NCI-H187 treated with DMSO at 0.1 percent for 48 hours (cell line): ENCODE results near the gene GALM.
"Not testable (repeated sequence)": the region's sequence is repeated elsewhere in the genome, so short reads cannot be mapped to it uniquely, and the experiment has no call there.

ENCODE experiments used
- DNase-seq: peaks from one replicate; lab custom pipeline; 2025; lab: John Stamatoyannopoulos, UW

Gene GALM

GRCh38 chr2:38742797-38743559 is 77.1 kb downstream of the GALM start:
- DNase-seq = no peak

GRCh38 chr2:38743672-38744398 is 77.9 kb downstream of the GALM start:
- no peak for DNase-seq

DNA sequence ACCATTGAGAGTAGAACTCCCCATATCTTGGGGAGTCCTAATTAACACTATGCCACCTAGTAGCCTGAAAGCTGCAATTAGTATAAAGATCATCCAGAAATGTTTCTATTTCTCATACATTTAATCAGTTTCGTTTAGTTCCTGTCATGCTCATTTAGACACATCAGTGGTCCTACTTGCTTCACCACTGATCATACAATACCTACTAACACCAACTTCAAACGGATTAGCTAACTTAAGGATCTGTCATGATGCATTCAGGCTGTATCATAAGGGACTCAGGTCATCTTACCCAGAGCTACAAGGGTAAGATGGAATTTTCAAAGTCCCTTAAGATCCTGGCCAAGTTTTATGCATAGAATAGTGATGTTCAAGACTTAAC is 78.5 kb downstream of the GALM start:
- no peak for DNase-seq

GRCh38 chr2:38745267-38745666 is 79.4 kb downstream of the GALM start:
- DNase-seq = no peak

- no peak for DNase-seq
Measured at GRCh38 chr2:38747007-38747424, 81.1 kb downstream of the GALM start.

- DNase-seq = no peak
Measured at GRCh38 chr2:38747819-38748218, 81.9 kb downstream of the GALM start.

GRCh38 chr2:38748391-38748790 is 82.5 kb downstream of the GALM start:
- no peak for DNase-seq

DNA sequence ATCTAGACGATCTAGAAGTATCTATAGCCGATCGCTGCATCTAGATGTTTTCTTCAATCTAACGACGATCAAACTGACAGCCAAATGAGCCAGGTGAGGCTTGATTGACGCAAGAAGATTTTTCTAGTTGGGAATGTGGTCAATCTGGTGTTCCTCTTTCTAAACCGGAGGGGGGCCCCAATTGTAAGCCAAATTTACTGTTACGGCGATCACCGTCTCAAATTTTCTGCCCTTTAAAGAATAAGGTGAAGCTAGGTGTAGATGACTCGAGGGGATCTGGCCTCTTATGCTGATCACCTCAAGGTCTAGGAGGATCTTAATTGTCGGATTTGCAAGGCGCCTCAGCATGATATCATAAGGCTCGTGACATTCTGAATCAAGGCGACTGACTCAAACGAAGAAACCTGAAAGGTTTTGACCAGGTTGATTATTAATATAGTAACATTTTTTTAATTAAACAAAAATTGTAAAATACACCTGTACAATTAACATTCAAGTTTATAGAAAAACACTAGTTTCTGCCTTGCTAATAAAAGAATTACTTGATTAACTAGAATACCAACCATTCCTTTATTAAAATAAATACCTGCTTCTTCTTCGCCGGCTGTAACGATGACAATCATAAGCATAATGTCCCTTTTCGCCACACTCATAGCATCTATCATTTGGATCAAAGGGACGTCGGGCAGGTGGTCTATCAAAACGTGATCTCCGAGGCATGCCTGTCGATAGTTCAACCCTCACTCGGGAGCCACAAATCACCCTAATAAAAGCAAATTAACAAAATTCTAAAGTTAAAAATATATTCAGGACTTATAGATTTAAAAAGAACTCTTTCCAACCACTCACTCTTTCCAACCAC is 83.3 kb downstream of the GALM start:
- DNase-seq = no peak

DNA sequence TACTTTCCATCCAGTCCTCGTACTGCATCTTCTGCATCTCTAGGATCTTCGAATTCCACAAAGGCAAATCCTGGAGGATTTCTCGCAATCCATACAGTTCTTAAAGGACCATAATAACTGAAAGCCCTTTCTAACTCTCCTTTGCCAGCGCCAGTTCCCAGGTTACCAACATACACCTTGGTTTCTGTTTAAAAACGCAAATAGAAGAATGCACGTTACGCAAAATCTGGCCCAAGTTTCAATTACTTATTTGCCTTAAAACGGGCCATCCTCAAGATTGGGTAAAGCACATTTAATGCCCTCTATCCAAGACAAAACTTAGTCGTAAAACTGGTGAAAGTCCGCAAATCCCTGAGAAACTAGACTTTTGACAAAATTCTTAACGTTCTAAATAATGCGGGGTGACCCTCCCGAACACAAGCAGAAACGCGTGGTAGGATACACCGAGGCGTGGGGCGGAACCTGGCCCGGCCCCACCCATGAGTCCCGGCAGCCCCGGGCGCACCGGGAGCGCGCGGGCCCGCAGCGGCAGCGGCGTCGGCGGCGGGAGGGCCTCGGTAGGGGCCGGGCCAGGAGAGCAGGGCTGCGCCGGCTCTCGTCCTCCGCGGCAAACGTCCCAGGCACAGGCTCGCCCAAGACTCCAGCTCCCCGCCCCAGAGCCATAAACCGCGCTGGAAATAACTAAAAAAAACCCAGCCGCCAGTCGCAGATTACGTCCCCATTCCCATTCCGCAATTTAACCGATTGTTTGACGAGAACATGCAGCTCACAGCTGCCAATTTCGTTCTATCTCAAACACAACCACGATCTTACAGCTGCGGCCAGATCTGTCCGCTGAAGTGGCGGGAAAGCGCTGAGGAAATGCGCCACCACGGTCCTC is 84.3 kb downstream of the GALM start:
- DNase-seq = no peak

DNA sequence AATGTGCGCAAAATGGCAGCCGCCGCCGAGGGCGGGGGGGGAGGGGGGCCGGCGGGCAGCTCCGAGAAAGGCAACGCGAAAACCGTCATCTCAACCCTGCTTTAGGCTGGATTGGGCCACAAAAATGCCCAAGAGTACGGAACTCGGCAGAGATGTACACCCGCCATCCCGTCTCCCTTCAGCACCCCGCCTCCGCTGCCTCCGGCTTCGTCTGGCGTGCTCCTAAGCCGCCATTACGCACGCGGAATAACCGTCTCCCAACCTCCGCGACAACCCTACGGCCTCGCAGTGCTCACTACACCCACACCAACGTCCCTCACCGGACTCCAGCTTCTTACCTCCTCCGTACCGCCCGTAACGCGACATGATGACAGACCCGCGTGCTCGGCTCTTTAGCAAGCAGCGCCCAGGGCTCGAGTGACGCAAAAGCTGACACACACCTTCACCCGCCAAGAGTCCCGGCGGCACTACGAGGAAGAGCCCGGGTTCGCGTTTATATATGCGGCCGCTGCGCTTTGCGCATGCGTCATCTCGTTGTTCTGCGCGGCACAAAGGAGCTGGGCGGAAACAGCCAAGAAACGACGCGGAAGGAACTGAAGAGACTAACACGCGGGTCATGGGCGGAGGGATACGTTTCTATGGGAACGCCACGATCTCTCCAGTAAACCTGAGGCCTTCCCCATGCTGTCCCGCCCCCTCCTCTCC is 85.1 kb downstream of the GALM start, which contains the start of gene SRSF7:
Gene SRSF7 (minus strand): TSS at position 471 of the 705 bp plus-strand sequence. CDS start 105 bp downstream, at position 366.
- peak; percentile 97 for DNase-seq

GRCh38 chr2:38751596-38752410 is 85.9 kb downstream of the GALM start:
- no peak for DNase-seq

- DNase-seq = no peak
Measured at GRCh38 chr2:38754049-38754448, 88.1 kb downstream of the GALM start.

DNA sequence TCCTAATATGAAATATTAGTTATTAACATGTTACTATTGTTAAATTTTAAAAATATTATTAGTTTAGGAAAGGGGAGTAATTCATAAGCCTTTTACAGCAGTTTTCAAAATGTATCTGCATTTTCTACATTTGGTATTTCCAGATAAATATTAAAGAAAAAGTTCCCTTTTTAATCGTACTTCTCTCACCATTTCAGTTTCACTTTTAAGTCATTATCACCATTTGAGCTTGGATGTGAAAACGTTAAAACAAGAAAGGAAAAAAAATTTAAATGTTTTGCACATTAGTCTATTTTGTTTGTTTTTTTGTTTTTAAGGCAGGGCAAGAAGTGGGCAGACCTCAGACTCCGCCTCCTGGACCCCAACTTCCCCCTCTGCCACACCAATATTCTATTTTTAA is 88.6 kb downstream of the GALM start:
- no peak for DNase-seq

DNA sequence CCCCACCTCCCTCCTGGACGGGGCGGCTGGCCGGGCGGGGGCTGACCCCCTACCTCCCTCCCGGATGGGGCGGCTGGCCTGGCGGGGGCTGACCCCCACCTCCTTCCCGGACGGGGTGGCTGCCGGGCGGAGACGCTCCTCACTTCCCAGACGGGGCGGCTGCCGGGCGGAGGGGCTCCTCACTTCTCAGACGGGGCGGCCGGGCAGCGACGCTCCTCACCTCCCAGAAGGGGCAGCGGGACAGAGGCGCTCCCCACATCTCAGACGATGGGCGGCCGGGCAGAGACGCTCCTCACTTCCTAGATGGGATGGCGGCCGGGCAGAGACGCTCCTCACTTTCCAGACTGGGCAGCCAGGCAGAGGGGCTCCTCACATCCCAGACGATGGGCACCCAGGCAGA is 90.0 kb downstream of the GALM start:
- DNase-seq = not testable (repeated sequence)

DNA sequence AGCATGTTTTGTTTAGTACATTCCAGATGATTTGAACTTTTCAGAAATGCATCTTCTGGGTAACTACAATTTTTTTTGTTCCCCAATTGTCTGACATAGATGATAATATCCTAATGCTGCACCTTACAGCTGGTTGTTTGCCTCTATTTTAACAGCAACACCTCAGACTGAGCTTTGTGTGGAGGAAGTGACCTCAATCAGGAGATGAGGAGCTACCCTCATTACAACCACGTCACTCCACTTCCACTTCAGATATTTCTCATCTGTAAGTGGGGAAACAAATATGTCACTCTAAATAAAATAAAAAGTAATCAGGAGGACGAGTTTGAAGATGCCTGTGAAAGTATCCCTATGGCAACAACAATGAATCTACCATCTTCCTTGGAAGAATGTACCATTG is 97.3 kb downstream of the GALM start:
- DNase-seq = no peak

DNA sequence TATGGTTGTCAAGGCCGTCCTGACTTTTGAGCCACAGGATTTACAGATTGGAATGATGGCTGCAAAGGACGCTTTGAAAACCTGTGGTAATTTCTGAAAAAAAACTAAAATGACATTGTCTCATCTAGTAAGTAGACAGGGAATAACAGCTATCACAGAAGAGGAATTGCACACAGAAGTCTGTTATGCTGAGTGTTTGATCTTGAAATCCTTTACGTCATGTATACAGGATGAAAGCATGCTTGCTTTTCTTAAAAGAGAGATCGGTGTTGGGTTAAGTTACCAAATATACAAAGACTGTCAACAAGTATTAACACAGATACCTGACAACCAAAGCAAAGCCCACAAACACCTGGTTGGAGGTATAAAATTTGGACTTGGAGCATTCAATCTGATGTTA is 97.8 kb downstream of the GALM start:
- DNase-seq = no peak

GRCh38 chr2:38765149-38765548 is 99.2 kb downstream of the GALM start:
- DNase-seq = no peak

DNA sequence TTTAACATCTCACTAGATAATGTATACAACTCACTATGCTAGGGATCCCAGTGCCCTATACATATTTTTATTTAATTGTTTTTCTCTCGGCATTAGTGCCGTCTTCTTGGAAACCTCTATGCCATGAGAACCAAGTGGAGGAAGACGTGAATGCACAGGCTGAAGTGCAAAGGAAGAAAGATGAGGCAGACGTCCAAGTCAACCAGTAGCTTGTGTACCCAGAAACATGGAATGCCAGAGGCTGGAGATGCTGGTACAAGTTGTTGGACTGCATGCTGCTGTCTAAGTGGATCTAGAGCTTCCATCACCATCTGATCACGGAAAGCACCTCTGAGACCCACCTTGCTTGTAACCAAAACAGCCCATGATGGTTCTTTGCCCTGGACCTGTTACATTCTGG is 99.6 kb downstream of the GALM start:
- no peak for DNase-seq

DNA sequence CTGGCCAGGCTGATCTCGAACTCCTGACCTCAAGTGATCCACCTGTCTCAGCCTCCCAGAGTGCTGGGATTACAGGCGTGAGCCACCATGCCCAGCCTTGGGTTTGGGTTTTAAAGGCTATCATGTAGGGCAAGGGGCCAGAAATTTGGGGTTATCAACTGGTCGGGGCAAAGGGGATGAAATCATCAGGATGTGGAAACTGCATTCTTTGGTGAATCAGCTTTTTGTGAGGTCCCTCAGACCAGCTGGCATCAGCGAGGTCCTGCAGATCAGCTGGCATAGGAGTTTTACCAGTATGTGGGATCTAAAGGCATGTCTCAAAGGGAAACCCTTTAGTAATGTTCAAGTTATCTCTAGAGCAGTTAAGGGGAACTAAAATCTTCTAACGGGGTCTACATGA is 105.7 kb downstream of the GALM start:
- DNase-seq = no peak
